HG03066 (cell line): Measurements from ENCODE around the gene FAM171A1.

Source experiments
- ATAC-seq: cut with Tn5 transposase; IDR thresholded peaks from one replicate; pipeline ENCODE4 v1.9.1; 2021; ENCODE audit warnings: low read depth; ENCODE audit not compliant: unreplicated experiment

FAM171A1 gene

GRCh38 chr10:15183689-15184481 lies 187.2 kb downstream of the FAM171A1 start:
- no peak for ATAC-seq

- no peak for ATAC-seq
Measured at GRCh38 chr10:15182540-15183207, 188.4 kb downstream of the FAM171A1 start.

- ATAC-seq = no peak
Measured at GRCh38 chr10:15181576-15182156, 189.4 kb downstream of the FAM171A1 start.

- ATAC-seq = no peak
Measured at GRCh38 chr10:15180736-15181135, 190.4 kb downstream of the FAM171A1 start.

GRCh38 chr10:15176269-15176668 lies 194.8 kb downstream of the FAM171A1 start:
- ATAC-seq = no peak

- ATAC-seq = no peak
Measured at GRCh38 chr10:15175587-15175986, 195.5 kb downstream of the FAM171A1 start.

GRCh38 chr10:15172306-15172840 lies 198.7 kb downstream of the FAM171A1 start:
- ATAC-seq = no peak

GRCh38 chr10:15169555-15170401 lies 201.3 kb downstream of the FAM171A1 start:
- ATAC-seq = no peak

- peak; percentile 42 for ATAC-seq
Measured at GRCh38 chr10:15168786-15169554, 202.1 kb downstream of the FAM171A1 start.

- peak; percentile 92 for ATAC-seq
Measured at GRCh38 chr10:15168291-15168785, 202.8 kb downstream of the FAM171A1 start, which contains the start of gene NMT2. TSS of gene NMT2 (minus strand) at chr10:15168693. CDS start at chr10:15168612, 81 bp downstream.

GRCh38 chr10:15167411-15168290 lies 203.4 kb downstream of the FAM171A1 start:
- ATAC-seq = peak; percentile 44

- no peak for ATAC-seq
Measured at GRCh38 chr10:15166325-15166724, 204.8 kb downstream of the FAM171A1 start.

- no peak for ATAC-seq
Measured at GRCh38 chr10:15163253-15163828, 207.7 kb downstream of the FAM171A1 start.
